ENCODE measurements around the gene EIF3D.

The EIF3D gene

DNA sequence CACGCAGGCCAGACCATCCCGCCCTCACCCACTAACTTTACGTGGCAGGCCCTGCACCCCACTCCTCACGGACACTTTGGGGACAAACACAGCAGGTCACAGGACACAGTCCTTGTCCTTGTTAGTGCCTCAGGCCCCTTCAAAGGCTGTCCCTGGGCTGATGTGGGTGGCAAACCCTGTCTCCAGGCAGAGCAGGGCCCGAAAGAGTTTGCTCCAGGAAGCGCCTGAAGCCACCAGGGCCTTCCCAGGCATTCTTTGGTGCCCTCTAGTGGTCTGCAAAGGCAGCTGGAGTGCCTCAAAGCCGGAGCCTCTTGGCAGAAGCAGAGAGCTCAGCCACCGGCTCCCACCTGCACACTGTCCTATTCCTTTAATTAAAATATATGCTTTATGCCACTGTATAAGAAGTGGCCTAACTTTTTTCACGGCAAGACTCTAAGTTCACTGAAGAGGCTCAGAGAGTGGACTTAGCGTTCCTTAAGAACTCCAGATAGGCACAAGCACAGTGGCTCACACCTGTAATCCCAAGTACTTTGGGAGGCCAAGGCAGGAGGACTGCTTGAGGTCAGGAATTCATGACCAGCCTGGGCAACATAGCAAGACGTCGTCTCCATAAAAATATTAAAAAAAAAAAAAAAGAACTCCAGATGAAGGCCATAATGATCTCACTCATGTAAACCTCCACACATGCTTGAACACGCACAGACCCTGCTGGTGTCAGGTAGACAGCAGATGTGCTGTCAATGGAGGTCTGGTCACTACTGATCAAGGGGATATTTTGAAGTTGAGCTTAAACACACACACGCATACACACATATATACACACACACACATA, 58.6 kb downstream of the EIF3D start (continued):
- TF ChIP-seq, protein P1, sequence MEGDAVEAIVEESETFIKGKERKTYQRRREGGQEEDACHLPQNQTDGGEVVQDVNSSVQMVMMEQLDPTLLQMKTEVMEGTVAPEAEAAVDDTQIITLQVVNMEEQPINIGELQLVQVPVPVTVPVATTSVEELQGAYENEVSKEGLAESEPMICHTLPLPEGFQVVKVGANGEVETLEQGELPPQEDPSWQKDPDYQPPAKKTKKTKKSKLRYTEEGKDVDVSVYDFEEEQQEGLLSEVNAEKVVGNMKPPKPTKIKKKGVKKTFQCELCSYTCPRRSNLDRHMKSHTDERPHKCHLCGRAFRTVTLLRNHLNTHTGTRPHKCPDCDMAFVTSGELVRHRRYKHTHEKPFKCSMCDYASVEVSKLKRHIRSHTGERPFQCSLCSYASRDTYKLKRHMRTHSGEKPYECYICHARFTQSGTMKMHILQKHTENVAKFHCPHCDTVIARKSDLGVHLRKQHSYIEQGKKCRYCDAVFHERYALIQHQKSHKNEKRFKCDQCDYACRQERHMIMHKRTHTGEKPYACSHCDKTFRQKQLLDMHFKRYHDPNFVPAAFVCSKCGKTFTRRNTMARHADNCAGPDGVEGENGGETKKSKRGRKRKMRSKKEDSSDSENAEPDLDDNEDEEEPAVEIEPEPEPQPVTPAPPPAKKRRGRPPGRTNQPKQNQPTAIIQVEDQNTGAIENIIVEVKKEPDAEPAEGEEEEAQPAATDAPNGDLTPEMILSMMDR (tag by site-specific recombination; IDR thresholded peaks at IDR 0.05) = peak; percentile 87
- TF ChIP-seq SP7 (tag by site-specific recombination; IDR thresholded peaks at IDR 0.05) (0 out of 2 replicates have a peak, but pooled peaks have one; percentile 26), GLI2 (tag by site-specific recombination; IDR thresholded peaks at IDR 0.05; ENCODE audit: borderline replicate concordance, low read depth) (no peak), ZNF600 (tag by site-specific recombination; IDR thresholded peaks at IDR 0.05) (0 out of 2 replicates have a peak, but pooled peaks have one; percentile 17), WT1 (tag by site-specific recombination; IDR thresholded peaks at IDR 0.05) (no peak), ZXDB (tag by site-specific recombination; IDR thresholded peaks at IDR 0.05) (0 out of 2 replicates have a peak, but pooled peaks have one; percentile 15), ZBTB17 (tag by site-specific recombination; IDR thresholded peaks at IDR 0.05) (peak; percentile 31; the same call in 1 of the 2 replicates), ZNF169 (tag by site-specific recombination; IDR thresholded peaks at IDR 0.05) (no peak), ZFHX2 (tag by site-specific recombination; conservative IDR thresholded peaks at IDR 0.05) (0 out of 2 replicates have a peak, but pooled peaks have one; percentile 16)
- TF ChIP-seq, protein P2, sequence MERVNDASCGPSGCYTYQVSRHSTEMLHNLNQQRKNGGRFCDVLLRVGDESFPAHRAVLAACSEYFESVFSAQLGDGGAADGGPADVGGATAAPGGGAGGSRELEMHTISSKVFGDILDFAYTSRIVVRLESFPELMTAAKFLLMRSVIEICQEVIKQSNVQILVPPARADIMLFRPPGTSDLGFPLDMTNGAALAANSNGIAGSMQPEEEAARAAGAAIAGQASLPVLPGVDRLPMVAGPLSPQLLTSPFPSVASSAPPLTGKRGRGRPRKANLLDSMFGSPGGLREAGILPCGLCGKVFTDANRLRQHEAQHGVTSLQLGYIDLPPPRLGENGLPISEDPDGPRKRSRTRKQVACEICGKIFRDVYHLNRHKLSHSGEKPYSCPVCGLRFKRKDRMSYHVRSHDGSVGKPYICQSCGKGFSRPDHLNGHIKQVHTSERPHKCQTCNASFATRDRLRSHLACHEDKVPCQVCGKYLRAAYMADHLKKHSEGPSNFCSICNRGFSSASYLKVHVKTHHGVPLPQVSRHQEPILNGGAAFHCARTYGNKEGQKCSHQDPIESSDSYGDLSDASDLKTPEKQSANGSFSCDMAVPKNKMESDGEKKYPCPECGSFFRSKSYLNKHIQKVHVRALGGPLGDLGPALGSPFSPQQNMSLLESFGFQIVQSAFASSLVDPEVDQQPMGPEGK (tag by site-specific recombination; IDR thresholded peaks at IDR 0.05) = no peak

DNA sequence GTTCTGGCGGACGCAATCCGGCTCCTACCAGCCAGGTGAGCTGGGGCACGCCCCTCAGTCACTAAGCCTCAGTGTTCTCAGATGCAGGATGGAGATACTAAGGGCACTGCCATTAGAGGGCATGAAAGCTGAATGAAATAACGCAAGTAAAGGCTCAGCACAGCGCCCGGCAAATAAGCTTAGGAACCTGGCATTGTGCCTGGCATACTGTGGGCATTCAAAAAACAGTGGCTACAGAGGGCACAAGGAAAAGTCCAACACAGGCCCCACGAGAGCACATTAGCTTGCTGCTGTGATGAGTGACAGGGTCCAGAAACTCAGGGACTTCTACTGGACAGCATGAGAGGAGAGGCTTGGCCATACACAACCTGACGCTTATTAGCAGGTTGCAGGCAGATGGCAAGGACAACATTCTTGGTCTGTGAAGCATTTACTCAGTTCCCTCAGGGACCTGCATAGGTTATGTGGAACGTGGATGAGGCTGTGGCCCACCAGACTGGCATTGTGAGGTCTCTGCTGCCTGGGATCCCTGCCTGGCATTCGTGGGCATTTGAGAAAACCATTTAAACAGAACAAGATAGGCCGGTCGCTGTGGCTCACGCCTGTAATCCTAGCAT, 59.8 kb downstream of the EIF3D start:
- no peak overlapping the region for H3K27ac ChIP-seq (ENCODE audit: extremely low read depth, low read depth, low read length)
- ChIA-PET CTCF (interaction anchor here (0.6 to 7.3 kb wide), 17 partner anchors 11 to 1116 kb away, joined by 3 to 132 read pairs (median 5); no protein-coding TSS in a partner anchor), POLR2A (interaction anchor here (0.5 to 2.2 kb wide), 9 partner anchors 37 to 141 kb away, joined by 3 to 15 read pairs (median 4); partner anchors contain the start of gene MYH9)
- no peaks in the 10 kb centered on the region for H3K9me3 ChIP-seq (ENCODE audit: control insufficient read depth, insufficient read depth, low read depth, low read length)
- H3K36me3 ChIP-seq (ENCODE audit: control insufficient read depth in 2 of 2, insufficient read depth in 1 of 2, low read length in 2 of 2) = peaks cover 17 to 69% of the 10 kb centered on the region in 2 experiments; a peak in 2 of 3 replicates
- H3K4me1 ChIP-seq (ENCODE audit: control insufficient read depth, insufficient read depth, low read length) = peaks cover 18% of the 10 kb centered on the region
- no peak overlapping the region for H3K4me3 ChIP-seq (ENCODE audit: low read depth, low read length)
- TF ChIP-seq ZNF610 (tag by site-specific recombination; IDR thresholded peaks at IDR 0.05; ENCODE audit: borderline replicate concordance) = no peak
- TF ChIP-seq, protein P3, sequence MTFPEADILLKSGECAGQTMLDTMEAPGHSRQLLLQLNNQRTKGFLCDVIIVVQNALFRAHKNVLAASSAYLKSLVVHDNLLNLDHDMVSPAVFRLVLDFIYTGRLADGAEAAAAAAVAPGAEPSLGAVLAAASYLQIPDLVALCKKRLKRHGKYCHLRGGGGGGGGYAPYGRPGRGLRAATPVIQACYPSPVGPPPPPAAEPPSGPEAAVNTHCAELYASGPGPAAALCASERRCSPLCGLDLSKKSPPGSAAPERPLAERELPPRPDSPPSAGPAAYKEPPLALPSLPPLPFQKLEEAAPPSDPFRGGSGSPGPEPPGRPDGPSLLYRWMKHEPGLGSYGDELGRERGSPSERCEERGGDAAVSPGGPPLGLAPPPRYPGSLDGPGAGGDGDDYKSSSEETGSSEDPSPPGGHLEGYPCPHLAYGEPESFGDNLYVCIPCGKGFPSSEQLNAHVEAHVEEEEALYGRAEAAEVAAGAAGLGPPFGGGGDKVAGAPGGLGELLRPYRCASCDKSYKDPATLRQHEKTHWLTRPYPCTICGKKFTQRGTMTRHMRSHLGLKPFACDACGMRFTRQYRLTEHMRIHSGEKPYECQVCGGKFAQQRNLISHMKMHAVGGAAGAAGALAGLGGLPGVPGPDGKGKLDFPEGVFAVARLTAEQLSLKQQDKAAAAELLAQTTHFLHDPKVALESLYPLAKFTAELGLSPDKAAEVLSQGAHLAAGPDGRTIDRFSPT (tag by site-specific recombination; IDR thresholded peaks at IDR 0.05) = 0 out of 2 replicates have a peak, but pooled peaks have one; percentile 5
- no peak for TF ChIP-seq MYNN (tag by site-specific recombination; IDR thresholded peaks at IDR 0.05; ENCODE audit: borderline replicate concordance)
- no peak for TF ChIP-seq WT1 (tag by site-specific recombination; IDR thresholded peaks at IDR 0.05)
- TF ChIP-seq PRDM1 (tag by site-specific recombination; IDR thresholded peaks at IDR 0.05) = no peak
- no peak for TF ChIP-seq ZNF350 (tag by site-specific recombination; IDR thresholded peaks at IDR 0.05)
- TF ChIP-seq BCL11A (tag by site-specific recombination; IDR thresholded peaks at IDR 0.05; ENCODE audit: low read depth) = no peak
